Measurements from ENCODE around the gene CBX5.
"Not testable (repeated sequence)": the region's sequence is repeated elsewhere in the genome, so short reads cannot be mapped to it uniquely, and the experiment has no call there.

Gene CBX5

DNA sequence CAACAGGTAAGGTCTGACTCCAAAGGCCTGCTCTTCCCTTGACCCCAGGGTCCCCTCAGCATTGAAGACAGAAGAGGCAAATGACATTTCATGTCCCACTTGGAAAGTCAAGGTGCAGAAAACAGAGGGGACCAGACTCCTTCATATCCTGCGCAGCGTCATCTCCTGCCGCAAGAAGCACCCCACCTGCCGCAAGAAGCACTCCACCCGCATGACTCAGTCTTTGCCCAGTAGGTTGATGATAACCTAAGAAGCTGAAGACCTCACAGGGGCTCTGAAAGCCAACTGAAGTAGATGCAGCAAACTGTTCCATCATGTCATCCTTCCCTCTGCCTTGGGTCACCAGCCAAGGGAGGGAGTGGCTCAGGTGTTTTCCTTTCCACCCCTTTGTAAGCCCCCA, 79.5 kb downstream of the CBX5 start:
- DNase-seq (ENCODE audit: low spot score): no peak

DNA sequence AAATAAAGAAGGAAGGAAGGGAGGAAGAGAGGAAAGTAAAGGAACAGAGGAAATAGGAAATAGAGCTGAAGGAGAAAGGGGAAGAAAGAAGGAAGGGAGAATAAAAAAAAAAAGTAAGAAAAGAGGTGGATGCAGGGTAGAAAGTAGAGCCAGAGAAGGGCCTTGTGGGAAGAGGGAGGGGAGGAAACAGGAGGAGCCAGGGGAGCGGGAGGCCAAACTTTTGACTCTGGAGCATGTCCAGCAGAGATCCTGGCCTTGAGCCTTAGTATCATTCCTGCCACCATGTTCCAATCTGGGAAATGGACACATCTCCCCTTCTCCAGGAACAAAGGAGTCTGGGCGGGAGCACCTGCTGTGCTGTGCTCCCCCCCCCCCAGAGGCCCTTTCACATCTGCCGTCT, 80.0 kb downstream of the CBX5 start:
- no peak for DNase-seq (ENCODE audit: low spot score)

DNA sequence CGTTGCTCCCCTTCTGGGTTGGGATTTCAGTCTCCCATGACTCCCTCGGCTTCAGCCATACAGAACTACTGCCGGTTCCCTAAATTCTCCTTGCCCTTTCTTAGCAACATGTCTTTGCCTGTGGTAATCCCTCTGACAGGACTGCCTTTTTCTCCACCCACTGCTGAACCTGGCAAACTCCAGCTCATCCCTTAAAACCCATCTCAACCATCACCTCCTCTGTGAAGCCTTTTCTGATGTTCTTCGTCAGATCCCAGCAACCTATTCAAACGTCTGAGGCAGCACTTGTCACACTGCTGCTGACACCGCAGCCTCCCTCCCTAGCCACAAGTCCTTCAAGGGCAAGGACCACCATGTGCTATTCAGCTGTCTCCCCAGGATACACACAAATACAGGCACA, 80.9 kb downstream of the CBX5 start:
- DNase-seq (ENCODE audit: low spot score): no peak

DNA sequence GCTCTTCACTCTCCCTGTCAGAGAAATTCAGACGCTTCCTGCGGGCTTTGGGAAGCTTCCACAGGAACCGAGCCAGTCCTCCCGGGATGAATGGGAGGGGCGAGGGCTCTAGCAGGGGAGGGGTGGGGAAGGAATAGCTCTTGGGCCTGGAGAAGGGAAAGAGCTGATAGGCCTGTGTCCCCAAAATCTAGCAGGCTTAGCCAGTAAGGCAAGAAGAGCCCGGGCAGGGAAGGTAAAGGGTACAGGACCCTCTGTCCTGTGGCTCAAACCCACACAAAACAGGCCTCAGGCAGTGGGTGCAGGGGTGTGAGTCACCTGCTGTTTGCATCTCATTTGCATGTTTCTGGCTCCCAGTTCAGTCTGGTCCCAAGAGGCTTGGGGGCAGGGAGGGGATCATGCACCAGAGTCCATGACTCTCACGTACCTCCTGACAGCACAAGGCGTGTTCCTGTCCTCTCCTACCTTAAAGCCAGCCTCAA, 82.5 kb downstream of the CBX5 start:
- no peak for DNase-seq (ENCODE audit: low spot score)

DNA sequence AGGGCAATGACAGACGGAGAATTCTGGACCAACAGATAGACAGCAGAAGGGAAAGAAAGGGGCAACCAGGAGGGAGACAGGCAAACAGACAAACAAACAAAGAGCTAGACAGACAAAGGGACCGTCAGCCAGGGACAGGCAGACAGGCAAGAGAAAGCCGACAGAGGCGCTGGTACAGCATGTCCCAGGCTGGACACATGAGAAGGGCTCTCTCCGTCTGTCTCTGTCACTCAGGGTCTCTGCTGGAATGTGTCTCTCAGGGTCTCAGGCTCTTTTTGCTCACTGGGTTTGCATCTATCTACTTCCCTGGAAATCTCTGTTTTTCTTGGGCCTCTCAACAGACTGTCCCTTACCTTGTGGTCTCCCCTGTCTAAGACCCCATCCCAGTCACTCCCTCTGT, 82.9 kb downstream of the CBX5 start:
- DNase-seq (ENCODE audit: low spot score): no peak

DNA sequence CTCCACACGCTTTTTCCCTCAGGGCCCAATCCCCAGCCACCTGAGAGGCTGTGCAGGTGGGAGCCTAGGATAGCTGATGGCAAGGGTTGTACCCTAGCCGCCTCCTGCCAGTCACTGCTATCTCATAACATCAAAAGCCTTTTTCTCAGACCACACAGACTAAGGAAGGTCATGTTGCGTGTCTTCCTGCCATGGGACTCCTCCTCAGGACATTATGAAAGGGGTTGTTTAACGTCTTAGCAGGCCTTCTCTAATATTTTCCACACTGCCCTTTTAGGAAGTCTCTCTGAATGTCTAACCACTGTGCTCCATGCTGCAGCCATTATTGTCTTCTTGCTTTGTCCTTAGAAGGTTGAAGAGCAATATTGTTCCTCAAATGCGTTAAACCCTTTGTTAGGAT, 83.5 kb downstream of the CBX5 start:
- DNase-seq (ENCODE audit: low spot score): no peak

DNA sequence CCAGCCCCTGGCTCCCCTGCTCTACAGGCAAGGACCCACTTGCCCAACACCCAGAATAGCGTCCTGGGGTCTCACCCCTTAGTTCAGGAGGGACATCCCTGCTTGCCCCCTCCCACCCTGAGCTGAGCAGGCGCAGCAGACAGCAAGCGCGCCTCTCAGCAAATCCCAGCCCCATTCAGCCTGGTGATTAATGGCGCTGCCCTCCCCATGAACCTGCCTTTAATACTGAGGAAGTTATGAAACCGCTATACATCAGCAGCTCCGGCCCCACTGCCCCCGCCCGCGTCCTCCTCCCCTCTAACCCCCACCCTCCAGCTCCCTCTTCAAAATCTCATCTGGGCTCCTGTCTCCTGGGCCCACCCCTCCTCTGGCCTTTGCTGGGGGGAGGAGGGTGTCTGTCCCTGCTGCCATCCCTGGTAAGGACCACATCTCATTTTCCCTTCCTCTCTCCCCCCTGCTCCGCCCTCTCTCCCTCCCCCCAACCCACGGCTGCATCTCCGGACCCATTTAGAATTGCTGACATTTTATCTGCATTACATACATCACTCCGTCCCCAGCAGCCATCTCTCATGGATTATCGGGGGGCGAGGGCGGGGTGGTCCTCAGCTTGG, 84.1 kb downstream of the CBX5 start:
- peak; percentile 61 for DNase-seq (ENCODE audit: low spot score)

DNA sequence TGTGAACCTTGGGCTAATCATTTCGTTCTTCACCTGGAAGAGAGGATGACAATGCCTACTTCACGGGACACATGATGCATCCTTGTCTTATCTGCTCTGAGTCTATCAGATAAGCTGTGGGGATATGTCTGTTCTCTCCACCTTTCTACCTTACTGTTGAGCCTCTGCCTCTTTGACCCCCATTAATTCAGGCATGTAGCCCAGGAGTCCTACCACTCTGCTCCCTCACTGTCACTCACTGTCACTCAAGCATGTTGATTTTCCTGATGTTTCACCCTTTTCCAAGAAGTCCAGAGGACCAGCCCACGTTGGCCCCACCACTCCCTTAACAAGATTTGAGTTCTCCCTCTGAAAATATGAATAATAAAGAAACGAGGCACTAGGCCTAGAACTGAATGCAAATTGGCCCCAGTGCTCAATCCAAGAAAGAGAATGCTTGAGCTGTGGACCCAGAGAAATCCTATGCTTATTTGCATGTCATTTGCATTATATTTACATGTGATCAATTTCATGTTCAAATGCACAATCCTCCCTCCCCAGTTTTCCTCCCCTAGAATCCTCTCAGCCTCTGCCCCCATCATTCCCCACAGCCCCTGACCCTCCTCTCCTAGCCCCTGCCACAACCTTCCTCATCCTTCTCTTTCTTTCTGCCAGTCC, 84.7 kb downstream of the CBX5 start:
- DNase-seq (ENCODE audit: low spot score): no peak

DNA sequence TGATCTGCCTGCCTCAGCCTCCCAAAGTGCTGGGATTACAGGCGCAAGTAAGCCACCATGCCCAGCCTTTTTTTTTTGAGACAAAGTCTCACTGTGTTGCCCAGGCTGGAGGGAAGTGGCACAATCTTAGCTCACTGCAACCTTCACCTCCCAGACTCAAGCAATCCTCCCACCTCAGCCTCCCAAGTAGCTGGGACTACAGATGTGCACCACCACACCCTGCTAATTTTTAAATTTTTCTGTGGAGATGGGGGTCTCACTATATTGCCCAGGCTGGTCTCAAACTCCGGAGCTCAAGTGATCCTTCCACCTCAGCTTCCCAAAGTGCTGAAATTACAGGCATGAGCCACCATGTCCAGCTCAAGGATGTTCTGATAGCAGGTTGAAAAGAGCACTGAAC, 85.3 kb downstream of the CBX5 start:
- not testable (repeated sequence) for DNase-seq (ENCODE audit: low spot score)

DNA sequence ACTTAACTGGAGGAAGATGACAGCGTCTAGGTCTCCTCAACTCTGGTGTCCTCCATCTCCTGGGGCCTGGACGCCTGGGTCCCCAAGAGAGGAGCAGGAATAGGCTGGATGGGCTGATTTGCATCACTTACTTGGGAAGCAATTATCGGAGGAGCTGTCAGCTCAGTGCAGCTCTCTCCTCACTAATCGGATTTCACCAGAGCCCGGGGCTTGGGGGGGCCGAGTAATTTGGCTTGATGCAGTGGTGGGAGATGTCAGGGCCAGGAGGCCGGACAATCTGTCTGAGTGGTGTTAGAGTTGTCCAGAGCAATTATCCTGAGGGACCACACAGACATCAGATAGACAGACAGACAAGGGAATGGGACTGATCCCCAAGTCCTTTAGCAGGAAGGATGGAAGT, 86.5 kb downstream of the CBX5 start:
- DNase-seq (ENCODE audit: low spot score): no peak

DNA sequence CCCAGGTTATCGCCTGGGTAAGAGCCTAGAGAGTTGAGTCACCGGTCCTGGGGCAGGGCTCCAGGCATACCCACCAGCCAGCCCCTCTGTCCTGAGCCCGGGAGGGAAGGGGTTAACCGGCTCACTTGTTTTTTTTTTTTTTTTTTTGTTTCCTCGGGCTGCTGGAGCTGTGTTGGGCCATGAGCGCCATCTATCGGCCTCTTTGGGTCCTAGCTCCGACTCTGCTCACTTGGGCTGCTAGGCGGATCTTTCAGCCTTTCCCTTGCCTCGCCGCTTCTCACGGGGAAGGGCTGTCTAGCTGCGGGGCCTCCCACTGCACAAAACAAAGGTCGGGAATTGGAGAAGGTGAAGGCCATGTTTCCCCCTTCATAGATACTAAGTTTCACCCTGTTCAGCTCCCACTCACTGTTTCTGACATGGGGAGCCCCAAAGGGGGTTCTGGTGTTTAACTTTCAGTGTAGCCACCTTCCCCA, 88.3 kb downstream of the CBX5 start:
- peak; percentile 92 for DNase-seq (ENCODE audit: low spot score)

DNA sequence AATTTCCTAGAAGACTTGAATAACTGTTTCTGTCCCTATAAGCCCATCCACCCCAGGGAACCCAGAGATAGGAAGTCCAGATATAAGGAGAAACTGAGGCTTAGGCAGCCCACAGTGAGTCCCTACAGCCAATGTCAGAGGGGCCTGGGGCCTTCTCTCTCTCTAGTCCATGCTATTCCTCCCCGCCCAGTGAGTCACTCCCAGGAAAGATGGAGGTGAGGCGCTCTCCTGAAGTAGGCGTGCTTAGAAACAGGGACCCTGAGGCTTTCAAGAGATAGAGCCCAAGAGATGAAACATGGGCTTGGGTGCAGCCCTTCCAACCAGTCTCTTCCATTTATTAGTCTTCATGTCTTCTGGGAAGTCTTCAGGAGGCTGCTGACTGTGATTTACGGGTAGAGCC, 88.8 kb downstream of the CBX5 start:
- no peak for DNase-seq (ENCODE audit: low spot score)

DNA sequence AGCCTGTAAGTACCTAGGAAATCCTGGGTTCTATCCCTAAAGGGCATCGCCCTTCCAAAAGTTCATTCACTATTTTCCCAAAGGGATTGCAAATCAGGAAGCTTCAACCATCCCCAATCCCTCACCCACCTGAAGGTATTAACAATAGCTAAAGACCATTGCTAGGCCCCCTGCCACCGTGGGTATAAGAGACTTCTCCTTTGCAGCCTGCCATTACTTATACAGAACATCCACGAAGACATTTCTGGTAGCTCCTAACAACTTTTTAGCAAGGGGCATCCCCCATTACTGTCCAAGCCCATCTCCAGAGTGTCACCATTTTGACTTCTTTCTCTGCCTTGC, 90.8 kb downstream of the CBX5 start:
- no peak for DNase-seq (ENCODE audit: low spot score)

DNA sequence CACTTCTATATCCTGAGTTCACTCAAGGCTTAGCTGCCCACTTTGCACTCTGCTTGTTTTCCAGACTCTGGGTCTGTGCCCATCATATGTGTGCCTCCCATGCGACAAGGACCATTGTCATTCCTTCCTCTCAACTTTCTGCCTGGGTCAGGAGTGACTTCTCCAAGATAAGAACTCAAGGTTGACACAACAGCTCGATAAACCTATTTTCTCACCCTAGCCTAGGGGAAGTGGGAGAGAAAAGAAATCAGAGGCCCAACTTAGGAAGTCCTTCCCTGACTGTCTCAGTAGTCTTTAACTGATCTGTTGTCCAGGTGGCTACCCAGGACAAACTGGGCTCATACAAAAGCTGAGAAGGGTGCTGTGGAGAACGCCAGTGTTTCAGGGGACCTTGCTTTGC, 92.8 kb downstream of the CBX5 start:
- no peak for DNase-seq (ENCODE audit: low spot score)

DNA sequence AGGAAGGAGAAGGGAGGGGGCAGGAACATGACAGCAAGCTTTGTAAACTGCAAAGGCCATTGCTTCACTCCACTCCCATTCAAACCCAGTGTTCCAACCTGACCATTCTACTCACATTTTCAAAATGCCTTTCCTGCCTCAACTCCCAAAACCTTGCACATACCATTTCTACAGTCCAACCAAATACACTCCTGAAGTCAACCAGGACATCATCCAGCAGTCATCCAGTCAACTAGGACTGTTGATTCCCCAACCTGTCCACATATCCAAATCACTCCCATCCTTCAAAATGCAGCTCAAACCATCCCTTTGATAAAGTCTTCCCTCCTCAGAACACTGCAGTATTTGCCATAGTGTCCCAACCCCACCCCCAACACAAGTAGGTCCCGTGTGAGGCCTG, 94.0 kb downstream of the CBX5 start:
- no peak for DNase-seq (ENCODE audit: low spot score)

DNA sequence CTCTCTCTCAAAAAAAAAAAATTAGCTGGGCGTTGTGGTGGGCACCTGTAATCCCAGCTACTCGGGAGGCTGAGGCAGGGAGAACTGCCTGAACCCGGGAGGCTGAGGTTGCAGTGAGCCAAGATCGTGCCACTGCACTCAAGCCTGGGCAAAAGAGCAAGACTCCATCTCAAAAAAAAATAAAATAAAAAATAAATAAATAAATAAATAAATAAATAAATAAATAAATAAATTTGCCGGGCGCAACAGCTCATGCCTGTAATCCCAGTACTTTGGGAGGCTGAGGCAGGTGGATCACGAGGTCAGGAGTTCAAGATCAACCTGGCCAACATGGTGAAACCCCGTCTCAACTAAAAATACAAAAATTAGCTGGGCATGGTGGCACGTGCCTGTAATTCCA, 94.6 kb downstream of the CBX5 start:
- not testable (repeated sequence) for DNase-seq (ENCODE audit: low spot score)

DNA sequence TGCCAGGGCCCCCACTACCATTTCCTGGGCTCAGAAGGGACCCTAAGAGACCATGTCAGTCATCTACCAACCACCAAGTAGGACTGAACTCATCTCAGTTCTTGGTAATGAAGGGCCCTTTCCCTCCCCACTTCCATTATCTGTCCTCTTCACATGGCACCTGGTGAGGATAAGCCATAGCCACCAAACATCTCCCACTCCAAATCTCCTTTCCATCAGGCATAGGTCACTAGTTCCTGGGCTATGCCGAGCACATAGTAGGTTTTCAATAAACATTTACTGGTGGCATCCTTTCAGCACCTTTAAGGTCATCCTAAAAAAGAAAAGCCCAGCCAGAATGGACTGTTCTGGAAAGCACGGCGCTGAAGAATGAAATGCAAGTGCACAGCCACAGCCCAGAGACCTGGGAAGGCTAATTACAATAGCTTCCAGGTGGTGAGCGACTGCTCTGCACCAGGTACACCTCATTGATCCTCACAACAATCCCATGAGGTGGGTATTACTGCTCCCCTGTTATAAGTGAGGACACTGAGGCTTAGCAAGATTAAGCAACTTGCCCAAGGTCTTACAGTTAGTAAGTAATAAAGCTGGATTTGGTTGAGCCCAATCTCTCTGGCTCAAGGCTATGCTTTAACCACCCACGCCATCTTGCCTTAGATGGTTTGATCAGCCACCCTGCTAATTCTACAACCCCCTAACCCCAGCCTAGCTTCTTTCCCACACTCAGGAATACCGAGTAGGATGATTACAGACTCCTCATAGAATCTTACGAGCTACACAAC, 95.7 kb downstream of the CBX5 start:
- no peak for DNase-seq (ENCODE audit: low spot score)

DNA sequence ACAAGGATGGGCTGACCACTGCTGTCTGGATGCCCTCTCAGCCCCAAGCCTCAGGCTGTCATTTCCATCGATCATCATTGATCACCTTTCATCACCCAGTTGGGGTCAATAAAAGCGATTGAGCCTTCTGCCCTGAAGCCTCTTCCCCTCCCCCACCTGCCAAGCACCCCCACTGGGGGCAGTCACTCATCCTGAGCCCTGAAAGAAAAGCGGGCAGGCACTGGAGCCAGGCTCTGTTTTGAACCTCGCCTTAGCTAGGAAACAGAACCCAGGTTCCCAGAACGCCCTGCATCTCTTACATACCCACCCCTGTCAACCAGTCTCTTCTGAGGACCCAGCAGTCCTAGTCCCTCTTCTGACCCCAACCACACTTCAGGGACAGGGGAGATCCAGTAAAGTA, 96.9 kb downstream of the CBX5 start:
- DNase-seq (ENCODE audit: low spot score): no peak

DNA sequence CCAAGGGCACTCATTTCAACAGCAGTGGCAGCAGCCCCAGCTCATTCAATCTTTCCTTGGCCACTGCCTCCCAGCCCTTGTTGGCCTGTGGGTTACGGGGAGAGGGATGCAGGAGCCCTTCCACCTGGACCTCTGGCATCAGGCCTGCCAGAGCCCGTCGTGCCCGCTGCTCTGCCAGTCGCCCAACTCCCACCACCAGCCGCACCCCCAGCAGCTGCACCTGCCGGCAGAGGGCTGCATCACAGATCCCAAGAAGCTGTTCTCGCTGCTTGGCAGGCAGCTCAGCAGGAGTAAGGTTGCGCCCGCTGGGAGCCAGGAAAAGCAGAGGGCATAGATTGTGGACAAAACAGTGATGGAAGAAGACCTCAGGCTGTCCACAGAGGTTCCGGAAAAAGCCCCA, 97.8 kb downstream of the CBX5 start:
- DNase-seq (ENCODE audit: low spot score): no peak
